Occipital lobe (tissue), 2 donors: ENCODE measurements around the gene DNMT3L. TPM values are rescaled to one million over a fixed set of nuclear protein-coding genes. Genes with fewer than 3 reads are reported as not detected.
A peak's percentile ranks its signal among the peaks of the same experiment; 100 is the strongest.
"Not testable (repeated sequence)": the region's sequence is repeated elsewhere in the genome, so short reads cannot be mapped to it uniquely, and the experiment has no call there.

ENCODE experiments used
- DNase-seq: peaks from one replicate; lab custom pipeline; 2025; lab: John Stamatoyannopoulos, UW
- total RNA-seq: library from RNA; depleted of rRNA; stranded (reverse); fragments of >200 nt; gene quantifications from one replicate; pipeline ENCODE4 v1.2.3, GENCODE V29; 2014

The DNMT3L gene
- total RNA-seq: not detected

GRCh38 chr21:44261675-44262295 lies at the start of gene DNMT3L:
Gene DNMT3L, minus strand, starts transcription at chr21:44261897. Its CDS starts 638 bp downstream, at chr21:44261259.
- DNase-seq: no peak

GRCh38 chr21:44310628-44311507 lies 49.2 kb upstream of the DNMT3L start:
- DNase-seq: no peak

GRCh38 chr21:44306936-44307704 lies 45.4 kb upstream of the DNMT3L start:
- no peak for DNase-seq

DNA sequence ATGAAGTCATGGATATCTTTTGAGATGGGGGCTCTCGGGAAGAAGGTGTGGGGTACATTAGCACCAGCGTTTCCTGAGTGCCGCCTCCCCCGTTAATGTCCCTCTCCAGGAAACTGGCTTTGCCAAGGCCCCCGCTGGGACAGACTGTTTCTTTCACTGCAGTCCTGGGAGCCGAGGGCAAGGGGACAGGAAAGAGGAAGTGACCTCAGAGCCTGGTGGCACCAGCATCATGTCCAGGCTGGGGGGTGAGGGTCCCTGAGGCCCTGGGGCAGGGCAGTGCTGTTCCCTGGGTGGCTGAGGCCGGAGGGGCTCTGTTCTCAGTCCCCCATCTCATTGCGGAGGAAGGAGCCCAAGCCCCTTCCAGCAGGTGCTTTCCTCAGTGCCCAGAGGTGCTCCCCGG lies 44.0 kb upstream of the DNMT3L start:
- no peak for DNase-seq

DNA sequence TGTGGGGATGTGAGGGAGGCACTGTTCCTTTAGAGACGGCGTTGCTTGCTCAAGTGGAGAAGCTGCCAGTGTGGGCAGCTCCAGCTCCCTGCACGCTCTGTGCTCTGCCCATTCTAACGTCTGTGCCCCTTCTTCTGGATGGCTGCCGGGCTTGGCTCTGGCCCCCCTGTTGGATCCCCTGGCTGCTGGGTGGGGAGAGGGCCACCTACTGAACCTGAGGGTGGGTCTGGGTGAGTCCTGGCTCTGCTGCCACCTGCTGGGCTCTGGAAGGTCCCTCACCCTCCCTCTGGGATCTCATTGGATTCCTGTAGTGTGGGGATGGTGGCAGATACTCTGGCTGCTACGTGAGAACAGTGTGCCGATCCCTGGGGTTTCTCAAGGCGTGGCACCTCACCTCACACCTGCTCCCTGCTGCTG lies 43.2 kb upstream of the DNMT3L start:
- peak; percentile 65 for DNase-seq

- DNase-seq: no peak
Measured at GRCh38 chr21:44304011-44304616, 42.4 kb upstream of the DNMT3L start.

DNA sequence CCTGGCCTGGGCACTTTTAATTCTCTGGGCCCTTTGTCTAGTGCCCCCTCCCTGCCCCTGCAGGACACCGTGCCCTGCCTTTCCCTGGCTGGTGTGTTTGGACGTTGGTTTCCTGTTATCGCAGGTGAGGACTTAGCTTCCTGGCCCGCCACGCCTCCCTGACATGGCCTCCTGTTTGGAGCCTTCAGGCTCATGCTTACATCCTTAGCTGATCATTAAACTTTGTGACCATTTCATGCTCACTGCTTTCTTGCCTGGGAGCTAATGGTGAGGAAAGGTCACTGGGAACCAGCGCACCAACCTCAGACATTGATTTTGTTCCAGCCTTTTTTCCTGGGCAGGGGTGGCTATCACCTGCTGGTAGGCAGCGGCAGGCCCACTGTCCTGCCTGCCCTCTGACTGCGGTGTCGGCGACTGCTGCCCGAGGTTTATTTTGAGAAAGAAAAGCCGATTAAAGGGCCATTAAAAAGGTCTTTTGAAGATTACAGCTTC lies 41.8 kb upstream of the DNMT3L start:
- no peak for DNase-seq

- DNase-seq: not testable (repeated sequence)
Measured at GRCh38 chr21:44302573-44303401, 41.1 kb upstream of the DNMT3L start.

DNA sequence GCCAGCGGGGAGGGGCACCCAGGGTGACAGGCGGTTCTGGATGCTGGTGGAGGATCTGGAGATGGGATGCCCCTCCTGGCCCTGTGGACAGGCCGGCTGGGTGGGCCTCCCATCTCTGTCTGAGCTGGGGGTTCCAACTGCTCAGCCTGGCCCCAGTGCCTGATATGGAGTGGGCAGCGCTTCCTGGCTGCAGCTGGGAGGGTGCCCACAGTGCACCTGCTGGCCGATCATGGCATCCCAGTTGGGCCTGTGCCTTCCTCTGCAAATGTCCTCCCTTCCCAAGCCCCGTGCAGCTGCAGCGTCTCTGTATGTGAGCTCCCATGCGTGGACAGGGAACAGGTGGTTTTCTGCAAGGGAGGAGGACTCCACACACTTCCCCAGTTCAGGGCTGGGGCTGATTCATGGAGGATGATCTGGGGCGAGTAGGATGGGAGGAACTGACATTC lies 40.3 kb upstream of the DNMT3L start:
- DNase-seq: peak; percentile 30

DNA sequence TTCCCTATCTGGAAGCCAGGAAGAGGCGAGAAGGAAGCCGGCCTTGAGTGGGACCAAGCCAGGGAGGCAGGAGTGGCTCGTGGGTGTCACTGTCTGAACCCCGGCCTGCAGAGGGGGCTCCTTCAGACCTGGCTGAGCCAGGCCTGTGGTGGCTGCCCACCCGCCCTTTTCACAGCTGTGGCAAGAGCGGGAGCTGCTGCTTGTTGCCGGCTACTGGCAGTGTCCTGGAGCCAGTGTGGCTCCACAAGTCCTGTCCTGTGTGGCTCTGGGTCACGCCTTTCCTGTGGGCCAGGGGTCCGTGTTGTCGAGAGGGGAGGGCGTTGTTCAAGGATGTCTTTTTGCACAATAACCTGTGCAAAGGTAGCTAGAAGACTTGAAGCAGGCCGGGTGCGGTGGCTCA lies 39.4 kb upstream of the DNMT3L start:
- DNase-seq: no peak

GRCh38 chr21:44300262-44300959 lies 38.7 kb upstream of the DNMT3L start:
- no peak for DNase-seq

- peak; percentile 40 for DNase-seq
Measured at GRCh38 chr21:44299458-44300261, 38.0 kb upstream of the DNMT3L start, which contains the start of gene PFKL. Gene PFKL, plus strand, starts transcription at chr21:44300053. Its CDS starts 53 bp downstream, at chr21:44300106.

DNA sequence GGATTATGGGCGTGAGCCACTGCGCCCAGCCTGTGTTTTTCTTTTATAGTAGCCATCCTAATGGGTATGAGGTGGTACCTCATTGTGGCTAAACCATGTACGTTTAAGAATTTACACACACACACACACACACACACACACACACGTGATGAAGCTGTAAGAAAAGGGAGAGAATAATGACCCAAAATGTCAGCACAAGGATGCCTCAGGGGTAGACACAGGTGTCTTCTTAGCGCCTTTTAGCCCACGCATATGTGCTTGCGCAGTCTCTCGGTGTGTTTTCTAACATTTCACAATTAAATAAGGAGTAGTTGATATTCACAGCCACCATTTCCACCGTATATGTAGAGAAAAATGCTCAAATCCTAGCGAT lies 37.4 kb upstream of the DNMT3L start:
- DNase-seq: no peak

DNA sequence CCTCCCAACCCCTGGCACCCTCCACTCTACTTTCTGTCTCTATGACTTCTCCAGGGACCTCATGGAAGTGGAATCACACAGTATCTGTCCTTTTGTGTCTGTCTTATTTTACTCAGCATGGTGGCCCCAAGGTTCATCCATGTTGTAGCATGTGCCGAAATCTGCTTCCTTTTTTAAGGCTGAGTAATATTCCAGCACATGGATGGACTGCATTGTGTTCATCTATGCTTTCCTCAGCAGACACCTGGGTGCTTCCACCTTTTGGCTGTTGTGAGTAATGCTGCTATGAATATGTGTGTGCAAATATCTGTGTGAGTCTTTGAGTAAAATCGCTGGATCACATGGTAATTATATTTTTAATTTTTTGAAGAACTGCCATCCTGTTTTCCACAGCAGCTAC lies 36.6 kb upstream of the DNMT3L start:
- no peak for DNase-seq

- peak; percentile 75 for DNase-seq
Measured at GRCh38 chr21:44297525-44298290, 36.0 kb upstream of the DNMT3L start.

- DNase-seq: no peak
Measured at GRCh38 chr21:44296916-44297315, 35.2 kb upstream of the DNMT3L start.

DNA sequence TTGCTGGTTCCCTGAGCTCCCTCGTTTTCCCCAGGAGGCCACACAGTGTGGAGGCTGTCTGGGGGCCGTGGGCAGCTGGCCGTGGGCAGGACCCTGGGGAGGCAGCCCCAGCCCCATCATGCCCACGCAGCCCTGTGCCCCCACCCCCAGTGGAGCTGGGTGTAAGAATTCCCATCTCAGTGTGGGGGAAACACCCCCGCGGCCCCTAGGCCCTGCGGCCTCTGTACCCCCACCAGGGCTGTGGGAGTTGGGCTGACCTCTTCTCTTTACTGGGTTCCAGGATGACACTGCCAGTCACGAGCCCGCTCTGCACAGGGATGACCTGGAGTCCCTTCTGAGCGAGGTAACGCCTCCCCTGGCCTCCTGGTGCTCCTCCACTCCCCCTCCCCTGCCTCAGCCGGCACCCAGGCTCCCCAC lies 34.4 kb upstream of the DNMT3L start:
- no peak for DNase-seq

DNA sequence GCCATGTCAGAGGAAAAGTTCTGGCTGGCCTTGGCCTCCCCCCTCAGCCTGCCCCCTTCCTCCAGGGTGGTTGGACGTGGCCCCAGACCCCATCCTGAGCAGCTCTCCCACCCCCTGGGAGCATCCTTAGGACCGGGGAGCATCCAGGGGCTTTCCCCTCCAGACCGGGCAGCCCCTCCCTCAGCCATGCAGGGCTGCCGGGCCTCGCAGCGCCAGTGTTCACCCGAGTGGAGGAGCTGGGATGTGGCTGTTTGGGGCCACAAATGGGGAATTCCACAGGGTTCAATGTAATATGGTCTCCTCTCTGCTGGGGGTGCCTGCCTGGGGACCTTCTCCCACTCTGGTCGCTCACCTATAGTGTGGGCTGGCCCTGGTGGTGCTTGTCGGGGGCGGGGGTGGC lies 33.9 kb upstream of the DNMT3L start:
- DNase-seq: no peak
